Measurements from ENCODE around the gene PROKR1.

DNA sequence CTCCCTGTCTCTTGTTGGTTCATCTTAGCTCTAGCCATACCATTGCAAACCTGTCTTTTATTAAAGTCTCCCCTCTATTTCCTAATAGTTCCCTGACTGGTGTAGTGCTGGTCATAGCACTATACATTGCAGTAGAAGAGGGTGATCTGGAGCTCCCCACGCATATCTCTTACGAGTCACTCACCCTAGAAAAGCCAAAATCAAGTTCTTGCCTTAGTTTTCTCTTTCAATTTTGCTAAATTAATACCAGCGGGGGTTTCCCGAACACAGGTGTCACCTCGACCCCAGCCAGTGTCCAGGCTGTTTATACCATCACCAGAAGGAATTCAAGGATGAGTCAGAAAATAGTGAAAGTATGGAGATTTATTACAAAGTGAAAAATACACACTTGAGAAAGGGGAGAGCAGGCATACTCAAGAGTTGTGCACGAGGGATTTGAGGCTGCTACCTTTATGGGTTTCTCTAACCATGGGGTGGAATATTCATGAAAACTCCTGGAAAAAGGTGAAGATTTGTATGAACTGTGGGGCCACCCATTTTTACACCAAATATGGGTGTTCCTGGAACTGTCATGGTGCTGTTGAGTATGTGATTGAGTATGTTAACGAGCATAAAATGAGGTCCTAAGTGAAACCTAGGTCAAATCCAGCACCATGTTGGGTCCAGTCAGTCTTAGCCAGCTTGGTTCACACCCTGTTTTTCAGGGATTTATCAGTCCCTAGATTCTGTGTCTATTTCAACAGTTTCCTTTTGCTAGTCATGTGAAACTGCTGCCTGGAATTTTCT lies 20.2 kb downstream of the PROKR1 start:
- TF ChIP-seq, protein P1, sequence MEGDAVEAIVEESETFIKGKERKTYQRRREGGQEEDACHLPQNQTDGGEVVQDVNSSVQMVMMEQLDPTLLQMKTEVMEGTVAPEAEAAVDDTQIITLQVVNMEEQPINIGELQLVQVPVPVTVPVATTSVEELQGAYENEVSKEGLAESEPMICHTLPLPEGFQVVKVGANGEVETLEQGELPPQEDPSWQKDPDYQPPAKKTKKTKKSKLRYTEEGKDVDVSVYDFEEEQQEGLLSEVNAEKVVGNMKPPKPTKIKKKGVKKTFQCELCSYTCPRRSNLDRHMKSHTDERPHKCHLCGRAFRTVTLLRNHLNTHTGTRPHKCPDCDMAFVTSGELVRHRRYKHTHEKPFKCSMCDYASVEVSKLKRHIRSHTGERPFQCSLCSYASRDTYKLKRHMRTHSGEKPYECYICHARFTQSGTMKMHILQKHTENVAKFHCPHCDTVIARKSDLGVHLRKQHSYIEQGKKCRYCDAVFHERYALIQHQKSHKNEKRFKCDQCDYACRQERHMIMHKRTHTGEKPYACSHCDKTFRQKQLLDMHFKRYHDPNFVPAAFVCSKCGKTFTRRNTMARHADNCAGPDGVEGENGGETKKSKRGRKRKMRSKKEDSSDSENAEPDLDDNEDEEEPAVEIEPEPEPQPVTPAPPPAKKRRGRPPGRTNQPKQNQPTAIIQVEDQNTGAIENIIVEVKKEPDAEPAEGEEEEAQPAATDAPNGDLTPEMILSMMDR (IDR thresholded peaks at IDR 0.05), result no peak
- TF ChIP-seq POLR2A (IDR thresholded peaks at IDR 0.05), result no peak

All from tibial nerve (tissue), 3 donors.